GM11168 (cell line): ENCODE data around the gene CEACAM18.
"Not testable (repeated sequence)": the region's sequence is repeated elsewhere in the genome, so short reads cannot be mapped to it uniquely, and the experiment has no call there.

Experiments
- in situ Hi-C: fragments of 300-500 bp; cut with MboI; formaldehyde crosslinking; loops from one replicate; pipeline ENCODE4 v1.12.0; 2022; ENCODE audit warnings: low sequenced_read_pairs; ENCODE audit not compliant: unreplicated experiment

Gene CEACAM18

DNA sequence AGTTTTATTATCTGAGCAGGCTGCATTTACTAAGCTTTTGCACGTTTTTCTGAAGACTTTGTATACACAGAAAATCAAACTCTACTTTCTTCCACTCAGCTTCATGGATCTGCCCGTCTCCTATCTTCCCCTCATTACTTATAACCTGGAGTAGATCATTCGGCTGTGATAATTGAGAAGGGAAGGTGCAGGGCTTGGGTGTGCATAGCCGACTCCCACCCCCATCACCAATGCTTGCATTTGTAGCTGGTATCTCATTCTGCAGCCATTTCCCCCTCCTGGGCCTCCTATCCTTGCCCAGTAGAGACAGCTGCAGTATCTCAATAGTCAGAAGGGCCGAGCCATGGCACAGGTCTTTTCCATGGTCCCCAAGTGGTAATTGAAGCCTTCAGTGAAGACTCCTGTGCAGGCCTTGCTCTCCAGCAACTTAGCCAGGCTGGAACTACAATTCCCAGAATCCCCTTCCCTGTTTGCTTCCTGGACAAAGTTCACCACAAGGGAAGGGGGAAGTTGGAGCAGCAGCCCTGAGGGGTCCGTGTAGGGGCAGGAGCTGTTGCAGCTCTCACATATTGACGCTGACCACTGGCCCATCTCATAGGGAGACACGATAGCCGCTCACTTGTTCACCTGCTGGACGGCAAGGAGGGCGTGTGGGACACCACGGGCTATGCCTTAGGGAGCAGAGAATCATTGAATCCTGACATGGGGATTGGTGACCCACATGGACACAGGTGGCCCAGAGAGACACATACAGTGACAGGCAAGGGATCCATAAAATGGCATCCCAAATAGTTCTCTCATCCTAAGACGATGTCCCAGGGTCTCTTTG lies 18.0 kb upstream of the CEACAM18 start:
- in situ Hi-C loops: no loop called here

DNA sequence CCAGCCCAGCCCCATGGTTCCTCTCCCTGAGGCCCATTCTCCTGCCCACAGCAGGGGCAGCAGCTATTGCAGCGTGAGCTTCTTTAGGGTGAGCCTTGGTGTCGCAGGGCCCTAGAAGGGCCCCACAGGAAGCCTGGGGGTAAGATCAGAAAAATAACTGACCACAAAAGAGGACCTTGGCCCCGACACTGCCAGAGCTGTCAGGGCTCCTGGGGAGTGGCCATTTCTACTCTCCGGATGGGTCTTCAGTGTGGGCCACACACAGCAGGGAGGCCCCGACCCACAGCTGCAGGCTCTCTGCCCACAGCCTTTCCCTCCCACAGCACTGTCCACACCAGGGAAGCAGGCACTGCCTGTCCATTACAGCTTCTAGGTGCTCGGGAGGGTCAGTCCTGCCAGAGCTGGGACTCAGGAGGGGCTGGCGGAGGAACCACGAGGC lies 16.6 kb upstream of the CEACAM18 start:
- in situ Hi-C loops: no loop called here

DNA sequence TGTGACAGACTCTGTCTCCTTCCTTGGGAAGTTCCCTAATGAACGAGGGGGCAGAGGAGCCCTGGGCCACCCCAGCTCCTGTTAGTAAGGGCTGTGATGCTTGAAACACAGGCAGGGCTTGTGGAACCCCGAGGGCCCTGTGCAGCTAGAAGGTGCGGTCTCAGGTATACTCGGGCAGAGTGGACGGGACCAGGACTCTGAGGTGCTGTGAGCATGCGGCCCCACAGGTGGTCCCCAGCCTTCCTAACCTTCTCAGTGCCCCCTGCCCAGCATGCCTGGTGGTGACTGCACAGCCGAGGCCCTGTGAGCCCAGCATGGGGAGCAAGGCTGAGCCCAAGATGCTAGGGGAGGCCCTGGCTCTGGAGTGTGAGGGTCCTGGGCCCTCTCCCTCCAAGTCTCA lies 16.1 kb upstream of the CEACAM18 start:
- in situ Hi-C loops: no loop called here

DNA sequence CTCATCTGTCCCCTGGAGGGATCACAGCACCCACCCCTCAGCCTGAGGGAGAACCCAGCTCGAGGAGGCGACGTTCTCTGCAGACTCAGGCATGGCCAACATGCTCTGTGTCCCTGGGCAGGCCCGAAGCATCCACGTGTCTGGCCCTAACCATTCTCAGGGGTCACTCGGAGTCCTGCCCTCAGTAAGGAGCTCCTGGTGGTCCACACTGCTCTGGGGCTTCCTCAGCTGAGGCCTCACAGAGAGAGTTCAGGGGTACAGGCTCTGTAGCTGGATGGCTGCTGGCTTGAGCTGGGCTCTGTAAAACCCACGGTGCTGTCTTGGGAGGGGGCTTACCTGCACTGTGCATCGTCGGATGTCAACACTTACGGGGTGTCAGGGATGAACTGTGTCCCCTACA lies 15.7 kb upstream of the CEACAM18 start:
- in situ Hi-C loops: no loop called here

DNA sequence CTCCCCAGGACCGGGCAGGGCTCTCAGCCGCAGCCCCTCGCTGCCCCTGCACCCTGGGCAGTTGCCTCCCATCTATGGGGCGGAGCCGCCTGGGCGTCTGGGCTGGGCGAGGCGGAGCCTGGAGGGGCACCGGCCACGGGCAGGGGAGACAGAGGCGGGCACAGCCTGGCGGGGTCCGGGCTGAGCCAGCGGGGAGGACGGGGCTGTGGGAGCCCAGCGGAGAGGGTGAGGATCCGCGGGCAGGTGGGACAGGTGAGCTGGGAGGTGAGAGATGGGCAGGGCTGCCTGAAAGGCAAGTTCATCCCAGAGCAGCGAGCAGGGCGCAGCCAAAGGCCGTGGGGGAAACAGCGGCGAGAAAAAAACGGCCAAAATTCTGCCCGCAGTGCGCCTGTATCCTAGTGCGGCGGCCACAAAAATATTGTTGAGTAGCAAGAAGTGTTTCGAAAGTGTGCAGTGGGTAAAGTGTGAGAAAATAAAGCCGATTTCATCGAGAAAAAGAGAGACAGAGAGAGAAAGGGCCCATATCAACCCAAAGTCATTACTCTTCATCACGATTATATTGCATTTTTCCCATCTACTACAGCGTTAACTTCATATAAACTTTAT lies 14.3 kb upstream of the CEACAM18 start:
- in situ Hi-C loops: not testable (repeated sequence)

DNA sequence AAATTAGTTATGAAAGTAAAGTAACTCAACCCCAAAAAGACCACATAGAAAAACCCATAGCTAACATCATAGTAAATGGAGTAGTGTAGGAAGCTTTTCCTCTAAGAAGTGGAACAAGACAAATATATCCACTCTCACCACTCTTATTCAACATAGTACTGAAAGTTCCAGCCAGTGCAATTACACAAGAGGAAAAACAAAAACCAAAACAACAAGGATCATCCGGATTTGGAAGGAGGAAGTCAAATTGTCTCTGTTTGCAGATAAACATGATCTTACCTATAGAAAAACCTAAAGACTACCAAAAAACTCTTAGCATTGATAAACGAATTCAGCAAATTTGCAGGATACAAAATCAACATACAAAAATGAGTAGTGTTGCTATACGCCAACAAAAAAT lies 11.6 kb upstream of the CEACAM18 start:
- in situ Hi-C loops: no loop called here

DNA sequence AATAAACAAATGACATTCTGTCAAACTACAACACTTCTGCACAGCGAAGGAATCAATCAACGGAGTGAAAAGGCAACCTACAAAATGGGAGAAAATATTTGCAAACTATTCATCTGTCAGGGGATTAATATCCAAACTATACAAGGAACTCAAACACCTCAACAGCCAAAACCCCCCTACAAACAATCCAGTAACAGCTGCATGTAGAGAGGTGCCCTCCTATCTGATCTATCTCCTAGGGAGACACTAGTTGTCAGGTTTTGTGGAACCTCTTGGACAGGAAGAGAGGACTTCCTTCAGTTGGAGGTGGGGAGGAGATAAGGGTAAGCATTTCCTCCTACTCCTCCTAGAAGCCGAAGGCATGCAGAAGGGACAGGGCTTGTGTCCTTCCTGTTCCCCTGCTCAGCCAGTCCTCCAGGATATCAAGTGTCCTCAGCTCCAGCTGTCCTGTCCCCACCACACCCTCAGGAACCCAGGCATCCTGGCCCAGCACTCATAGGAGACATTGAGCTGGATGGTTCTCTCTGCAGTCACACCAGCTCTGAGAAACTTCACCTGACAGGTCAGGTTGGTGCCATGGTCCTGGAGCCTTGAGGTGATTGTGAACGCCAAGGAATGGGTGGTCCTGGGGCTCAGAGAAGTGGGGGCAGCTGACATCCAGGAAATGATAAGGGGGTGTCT lies 10.3 kb upstream of the CEACAM18 start:
- in situ Hi-C loops: no loop called here

DNA sequence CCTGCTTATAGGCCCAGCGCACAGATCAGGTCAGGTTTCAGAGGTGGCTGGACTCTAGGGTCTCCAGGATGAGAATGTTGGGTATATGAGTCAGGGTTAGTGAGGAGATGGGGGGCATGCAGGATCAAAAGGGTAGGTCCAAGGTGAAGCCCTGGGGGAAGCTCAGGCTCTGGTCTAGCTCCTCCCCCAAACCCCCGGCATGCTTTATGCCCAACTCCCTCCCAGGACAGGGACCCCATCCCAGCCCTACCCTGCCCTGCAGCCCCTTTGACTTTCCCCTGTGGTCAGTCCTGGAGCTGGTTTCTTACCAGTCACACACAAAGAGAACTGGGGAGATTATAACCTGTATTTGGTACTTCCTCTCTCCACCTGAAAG lies 9.8 kb upstream of the CEACAM18 start:
- in situ Hi-C loops: no loop called here

DNA sequence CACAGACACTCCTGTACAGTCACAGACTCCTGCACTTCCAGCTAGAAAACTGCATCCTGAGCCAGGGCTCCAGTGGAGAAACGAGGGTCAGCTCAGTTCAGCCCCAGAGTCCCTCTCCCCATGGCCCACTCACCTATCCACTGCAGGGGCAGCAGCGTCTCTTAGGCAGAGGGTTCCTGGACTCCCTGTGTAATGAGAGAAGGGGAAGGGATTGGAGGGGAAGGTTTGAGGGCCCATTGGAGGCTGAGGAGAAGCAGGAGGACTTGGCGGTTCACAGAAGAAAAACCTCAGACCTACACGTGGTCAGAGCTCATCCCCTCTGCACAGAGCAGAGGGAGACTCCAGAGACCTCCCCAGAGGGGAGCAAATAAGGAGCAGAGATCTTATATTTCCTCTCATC lies 9.2 kb upstream of the CEACAM18 start:
- in situ Hi-C loops: no loop called here

DNA sequence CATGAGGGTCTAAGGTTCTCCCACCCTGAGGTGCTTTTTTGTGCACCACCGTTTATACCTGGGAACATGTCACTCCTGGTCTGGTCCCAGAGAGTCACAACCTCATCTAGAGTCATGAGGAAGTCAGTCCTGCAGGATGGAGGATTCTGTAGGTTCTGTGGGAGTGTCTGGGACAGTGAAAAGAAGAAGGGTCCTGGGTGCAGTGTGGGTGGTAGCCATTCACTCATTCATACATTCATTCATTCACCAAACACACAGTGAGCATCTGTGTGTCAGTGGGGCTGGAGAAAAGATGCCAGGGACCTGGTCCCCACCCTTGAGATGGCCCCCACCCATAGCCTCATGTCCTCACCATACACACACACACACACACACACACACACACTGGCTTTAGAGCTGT lies 8.7 kb upstream of the CEACAM18 start:
- in situ Hi-C loops: loop anchor here (5.0 kb wide), 1 partner anchor 183 kb away; no protein-coding TSS in a partner anchor

DNA sequence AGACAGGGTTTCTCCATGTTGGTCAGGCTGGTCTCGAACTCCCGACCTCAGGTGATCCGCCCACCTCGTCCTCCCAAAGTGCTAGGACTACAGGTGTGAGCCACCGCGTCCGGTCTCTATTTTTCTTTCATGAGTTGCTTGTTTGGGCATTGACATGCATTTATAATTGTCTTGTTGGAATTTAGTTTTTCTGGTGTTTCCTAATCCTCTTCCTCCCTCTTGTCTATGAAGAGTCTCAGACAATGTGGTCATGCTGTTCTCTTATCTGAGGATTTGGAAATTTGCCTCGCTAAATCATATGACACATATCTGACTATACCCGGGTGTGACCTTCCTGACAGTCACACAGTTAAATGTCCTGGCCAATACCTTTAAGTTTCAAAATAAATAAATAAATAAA lies 7.4 kb upstream of the CEACAM18 start:
- in situ Hi-C loops: loop anchor here (5.0 kb wide), 1 partner anchor 181 kb away; no protein-coding TSS in a partner anchor

DNA sequence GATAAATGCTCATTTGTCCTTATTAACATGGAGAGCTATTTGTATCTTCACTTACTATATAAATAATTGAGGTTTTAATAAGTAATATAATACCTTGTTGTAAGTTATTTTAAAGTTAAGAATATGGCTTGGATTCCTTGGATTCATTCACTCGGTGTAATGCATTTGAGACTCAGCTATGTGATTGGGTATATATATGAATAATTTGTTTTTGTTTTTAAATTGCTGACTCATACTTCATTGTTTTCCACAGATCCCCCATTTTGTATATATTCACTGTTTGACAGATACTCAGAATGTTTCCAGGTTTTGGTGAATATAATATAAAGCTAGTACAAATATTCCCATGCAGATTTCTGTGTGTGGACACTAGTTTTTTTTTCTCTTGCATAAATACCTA lies 6.8 kb upstream of the CEACAM18 start:
- in situ Hi-C loops: loop anchor here (5.0 kb wide), 1 partner anchor 181 kb away; no protein-coding TSS in a partner anchor

DNA sequence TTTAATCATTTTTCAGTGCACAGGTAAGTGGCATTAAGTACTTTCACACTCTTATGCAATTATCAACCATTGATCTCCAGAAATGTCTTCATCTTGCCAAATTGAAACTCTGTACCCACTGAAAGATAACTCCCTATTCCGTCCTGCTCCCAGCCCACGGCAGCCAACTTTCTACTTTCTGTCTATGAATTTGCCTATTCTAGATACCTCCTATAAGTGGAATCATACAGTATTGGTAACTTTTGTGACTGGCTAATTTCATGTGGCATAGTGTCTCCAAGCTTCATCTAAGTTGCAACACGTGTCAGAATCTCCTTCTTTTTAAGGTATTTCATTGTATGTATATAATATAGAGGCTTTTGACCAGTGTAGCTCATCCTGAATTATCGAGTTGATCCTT lies 5.7 kb upstream of the CEACAM18 start:
- in situ Hi-C loops: loop anchor here (5.0 kb wide), 1 partner anchor 180 kb away; no protein-coding TSS in a partner anchor

DNA sequence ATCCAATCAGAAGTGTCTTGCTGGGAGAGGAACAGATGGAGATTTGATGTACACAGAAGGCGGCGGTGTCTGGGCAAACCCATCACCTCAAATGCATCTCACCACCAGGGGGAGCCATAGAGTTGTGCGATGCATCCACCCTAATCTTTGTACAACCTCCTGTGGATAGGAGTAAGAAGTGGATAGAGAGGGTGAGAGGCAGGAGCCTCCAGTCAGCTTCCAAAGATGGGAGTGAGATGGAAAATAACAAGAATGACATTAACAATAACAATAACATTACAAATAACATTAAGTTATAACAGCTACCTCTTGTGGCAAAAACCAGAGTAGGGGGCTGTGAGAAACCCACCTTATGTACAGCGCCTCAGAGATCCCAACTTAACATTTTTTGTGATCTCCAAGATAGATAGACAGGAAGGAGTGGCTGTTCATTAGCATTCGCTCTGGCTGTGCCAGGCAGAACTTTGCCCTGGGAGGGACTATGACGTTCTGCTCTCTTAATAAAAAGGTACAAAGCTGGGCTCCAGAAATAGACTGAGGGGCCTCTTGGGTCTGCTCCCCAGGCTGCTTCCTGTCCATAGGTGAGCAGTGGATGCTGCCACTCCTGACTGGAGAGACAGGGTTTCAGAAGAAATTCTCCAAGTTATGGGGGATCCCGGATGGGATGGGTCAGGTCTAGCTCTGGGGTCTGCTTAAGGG lies 5.2 kb upstream of the CEACAM18 start:
- in situ Hi-C loops: loop anchor here (5.0 kb wide), 1 partner anchor 179 kb away; no protein-coding TSS in a partner anchor

DNA sequence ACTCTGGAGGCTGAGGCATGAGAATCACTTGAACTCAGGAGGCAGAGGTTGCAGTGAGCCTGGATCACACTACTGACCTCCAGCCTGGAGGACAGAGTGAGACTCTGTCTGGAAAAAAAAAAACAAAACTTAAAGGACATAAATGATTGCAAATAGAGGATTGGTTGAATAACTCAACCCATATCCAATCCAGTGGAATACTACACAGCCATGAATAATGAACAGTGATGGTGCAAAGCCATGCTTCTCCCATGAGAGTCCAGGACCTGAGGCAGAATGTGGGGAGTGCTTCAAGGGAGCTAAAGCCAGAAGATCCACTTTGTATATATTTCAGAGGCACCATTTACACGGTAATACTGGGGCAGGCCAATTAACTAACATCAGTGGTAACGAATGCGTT lies 2.2 kb upstream of the CEACAM18 start:
- in situ Hi-C loops: no loop called here

DNA sequence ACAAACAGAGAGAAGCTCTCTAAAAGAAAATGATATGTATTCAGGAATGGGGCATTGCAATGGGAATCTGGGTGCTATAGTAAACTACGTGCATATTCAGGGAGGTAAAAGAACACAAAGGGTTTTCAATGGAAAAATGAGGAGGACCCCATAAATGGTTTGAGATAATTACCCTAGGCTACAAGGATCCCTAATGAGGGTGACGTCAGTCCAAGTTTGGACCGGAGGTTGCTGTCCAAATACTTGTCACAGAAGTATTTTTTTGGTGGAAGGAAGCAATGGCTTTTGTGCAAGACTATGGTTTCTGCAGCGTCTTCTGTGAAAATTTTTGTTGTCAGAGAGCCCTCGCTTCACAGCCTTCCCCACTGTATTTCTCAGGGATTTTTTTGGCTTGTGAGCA lies 995 bp upstream of the CEACAM18 start:
- in situ Hi-C loops: no loop called here

DNA sequence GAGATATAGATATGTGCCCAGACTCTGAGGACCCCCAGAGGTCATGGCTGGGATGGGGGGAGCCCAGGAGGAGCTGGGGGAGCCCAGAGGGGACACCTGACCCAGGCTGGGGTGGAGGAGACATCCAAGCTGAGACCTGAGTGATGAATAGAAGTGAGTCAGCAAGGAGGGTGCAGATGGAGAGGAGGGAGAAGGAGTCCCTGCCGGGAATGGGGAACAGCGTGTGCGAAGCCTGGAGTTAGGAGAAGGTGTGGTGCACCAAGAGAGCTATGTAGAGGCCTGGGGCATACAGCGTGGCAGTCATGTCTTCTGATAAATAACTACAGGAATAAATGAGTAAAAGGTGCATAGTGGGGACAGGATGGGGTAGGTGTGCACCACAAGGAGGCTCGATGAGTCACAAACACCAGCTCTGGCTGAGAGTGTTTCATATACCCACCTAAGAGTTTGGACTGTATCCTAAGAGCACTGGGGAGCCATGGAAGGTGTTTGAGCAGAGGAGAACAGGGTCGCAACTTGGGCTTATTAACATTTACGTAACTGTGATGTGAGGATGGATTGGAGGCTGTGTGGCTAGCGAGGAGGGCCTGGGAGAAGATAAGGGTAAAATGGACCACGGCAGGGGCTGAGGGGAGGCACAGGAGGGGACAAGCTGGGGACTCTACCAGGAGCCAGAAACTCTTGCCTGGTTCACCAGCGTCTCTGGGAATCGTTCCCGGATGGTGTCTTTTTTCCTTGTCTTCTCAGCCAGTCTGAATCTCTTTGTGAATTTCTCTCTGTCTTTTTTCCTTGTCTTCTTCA lies 1.4 kb downstream of the CEACAM18 start:
- in situ Hi-C loops: no loop called here

DNA sequence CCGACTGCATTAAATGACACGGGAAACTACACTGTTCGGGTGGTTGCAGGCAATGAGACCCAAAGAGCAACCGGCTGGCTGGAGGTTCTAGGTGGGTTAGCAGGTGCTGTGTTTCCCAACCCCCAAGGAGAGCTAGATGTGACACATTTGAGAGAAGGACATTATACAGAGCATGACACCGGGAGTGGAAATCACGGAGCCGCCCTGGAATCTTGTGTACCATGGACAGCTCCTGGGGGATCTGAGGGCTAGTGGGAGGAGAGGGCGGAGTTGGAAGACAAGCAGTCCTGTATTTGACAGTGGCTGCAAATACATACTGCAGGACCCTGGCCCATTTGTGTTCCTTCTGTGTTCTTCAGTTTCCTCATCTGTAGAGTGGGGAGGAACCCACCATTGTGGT lies 2.3 kb downstream of the CEACAM18 start:
- in situ Hi-C loops: no loop called here

DNA sequence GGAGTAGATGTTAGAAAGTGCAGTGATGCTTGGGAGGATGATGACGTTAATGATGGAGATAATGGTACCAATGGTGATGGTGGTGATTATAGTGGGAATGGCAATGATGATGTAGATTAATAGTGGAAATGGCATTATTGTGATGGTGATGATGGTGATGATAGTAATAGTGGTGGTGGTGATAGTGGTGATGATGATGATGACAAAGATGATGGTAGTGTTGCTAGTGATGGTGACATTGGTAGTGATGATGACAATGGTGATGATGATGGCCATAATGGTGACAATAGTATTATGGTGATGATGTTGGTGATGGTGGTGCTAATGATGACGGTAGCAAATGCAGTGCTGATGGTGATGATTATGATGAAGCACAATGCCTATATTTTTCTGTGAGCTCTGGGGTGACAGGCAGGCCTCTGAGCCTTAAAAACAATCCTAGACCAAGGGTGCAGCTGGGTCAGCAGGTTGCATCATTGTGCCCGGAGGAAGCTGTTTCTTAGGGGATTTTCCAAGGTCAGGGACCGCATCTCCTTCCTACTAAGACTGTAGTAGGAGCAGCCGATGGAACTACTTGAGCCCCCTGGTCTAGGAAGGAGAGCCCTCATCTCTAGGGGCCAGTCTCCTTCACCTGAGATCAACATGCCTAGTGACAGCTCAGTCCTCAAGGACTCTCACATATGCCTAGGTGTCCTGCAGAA lies 7.8 kb downstream of the CEACAM18 start:
- in situ Hi-C loops: no loop called here
